WI38 (cell line): ENCODE data around the gene RALB.
"Not testable (repeated sequence)": the region's sequence is repeated elsewhere in the genome, so short reads cannot be mapped to it uniquely, and the experiment has no call there.

ENCODE experiments used
- H3K4me3 ChIP-seq: 2 replicates; pipeline ENCODE4 v1.5.1; 2011; ENCODE audit warnings: low read depth, mild to moderate bottlenecking, control low read depth, low read length
- CTCF ChIP-seq: IDR thresholded peaks from 2 replicates; pipeline ENCODE4 v1.5.1; 2012; ENCODE audit warnings: low read depth, mild to moderate bottlenecking, control low read depth, low read length

RALB gene

GRCh38 chr2:120319123-120319522 is 66.5 kb downstream of the RALB start:
- H3K4me3 ChIP-seq = no peak overlapping the region
- TF ChIP-seq CTCF = no peak

DNA sequence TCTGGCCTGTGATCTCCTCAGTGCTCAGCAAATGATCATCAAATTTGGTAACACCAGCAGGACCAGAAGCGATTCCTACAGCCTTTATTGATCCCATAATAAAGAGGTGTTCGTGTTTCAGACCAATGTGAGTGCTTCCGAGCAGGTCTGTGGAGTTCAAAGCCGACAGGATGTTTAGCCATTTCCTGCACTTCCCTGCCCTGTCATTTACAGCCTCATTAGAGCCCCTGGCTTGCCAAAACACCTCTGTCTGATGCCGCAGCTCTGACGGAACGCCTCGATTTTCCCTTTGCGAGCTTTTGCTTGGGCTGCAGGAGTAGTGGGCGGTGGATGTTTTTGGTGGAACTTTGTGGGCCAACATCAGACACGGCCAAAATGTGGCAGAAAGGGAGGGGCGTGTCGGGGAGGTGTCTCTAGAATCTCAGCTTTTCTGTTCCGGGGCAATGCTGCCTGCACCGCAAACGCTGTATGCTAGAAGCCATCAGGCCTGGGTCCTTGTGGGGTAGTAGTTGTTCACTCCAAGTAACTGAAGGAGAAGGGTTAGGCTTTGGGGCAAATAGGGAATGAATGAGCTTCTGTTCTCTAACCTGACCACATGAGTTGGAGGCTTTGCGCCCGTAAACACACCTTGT is 67.2 kb downstream of the RALB start:
- TF ChIP-seq CTCF = no peak
- H3K4me3 ChIP-seq = no peak overlapping the region

DNA sequence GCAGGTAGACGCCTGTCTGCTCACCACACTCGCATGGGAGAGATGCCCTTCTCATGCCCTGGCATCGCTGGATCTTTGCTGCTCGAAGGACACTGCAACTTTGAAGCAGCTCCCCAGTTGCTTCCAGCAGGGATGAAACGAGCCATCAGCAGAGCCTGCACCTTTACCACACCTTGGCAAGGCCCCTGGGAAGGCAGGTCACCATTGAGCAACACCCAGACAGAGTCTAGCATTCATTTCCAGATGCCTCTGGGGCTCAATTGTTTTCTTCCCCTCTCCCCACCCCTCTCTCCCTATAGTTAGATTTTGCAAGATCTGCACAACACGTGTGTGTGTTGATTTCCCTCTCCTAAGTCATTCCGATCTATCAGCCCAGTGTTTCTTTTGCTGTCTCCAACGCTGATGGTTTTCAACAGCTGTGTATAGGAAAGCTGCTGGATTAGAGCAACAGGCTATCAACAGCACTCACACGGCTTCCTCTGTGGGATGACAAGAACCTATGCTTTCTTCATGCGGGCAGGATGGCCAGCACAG is 67.7 kb downstream of the RALB start:
- TF ChIP-seq CTCF = no peak
- H3K4me3 ChIP-seq = no peak overlapping the region

DNA sequence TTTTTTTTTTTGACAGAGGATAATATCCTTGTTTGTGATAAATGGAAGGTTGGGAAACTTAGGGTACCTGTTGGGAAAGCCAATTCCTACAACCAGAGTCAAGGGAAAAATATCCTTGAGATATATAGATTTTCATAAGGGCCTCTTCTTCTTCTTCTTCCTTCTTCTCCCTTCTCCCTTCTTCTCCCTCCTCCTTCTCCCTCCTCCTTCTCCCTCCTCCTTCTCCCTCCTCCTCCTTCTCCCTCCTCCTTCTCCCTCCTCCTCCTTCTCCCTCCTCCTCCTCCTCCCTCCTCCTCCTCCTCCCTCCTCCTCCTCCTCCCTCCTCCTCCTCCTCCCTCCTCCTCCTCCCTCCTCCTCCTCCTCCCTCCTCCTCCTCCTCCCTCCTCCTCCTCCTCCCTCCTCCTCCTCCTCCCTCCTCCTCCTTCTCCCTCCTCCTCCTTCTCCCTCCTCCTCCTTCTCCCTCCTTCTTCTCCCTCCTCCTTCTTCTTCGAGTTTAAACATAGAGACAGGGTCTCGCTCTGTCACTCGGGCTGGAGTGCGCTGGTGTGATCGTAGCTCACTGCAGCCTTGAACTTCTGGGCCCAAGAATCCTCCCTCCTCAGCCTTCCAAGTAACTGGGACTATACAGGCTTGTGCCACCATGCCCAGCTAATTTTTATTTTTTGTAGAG is 68.4 kb downstream of the RALB start:
- H3K4me3 ChIP-seq = not testable (repeated sequence)

GRCh38 chr2:120321721-120322284 is 69.2 kb downstream of the RALB start:
- no peak for TF ChIP-seq CTCF
- H3K4me3 ChIP-seq = no peak overlapping the region

GRCh38 chr2:120322329-120322728 is 69.7 kb downstream of the RALB start:
- no peak overlapping the region for H3K4me3 ChIP-seq
- no peak for TF ChIP-seq CTCF

- no peak for TF ChIP-seq CTCF
These were observed 70.6 kb downstream of the RALB start for GRCh38 chr2:120323214-120323613.

More at GRCh38 chr2:120323214-120323613, 70.6 kb downstream of the RALB start:
- no peak overlapping the region for H3K4me3 ChIP-seq
